Effector memory CD8-positive, alpha-beta T cell (primary cell): Measurements from ENCODE around the gene NPTX1.

Experiments used
- ATAC-seq: fragments of 150-1000 bp; cut with Tn5 transposase; replicated peaks from 2 replicates; pipeline ENCODE4 v1.10.0; 2021; ENCODE audit warnings: mild to moderate bottlenecking, moderate library complexity
- DNase-seq, 3 experiments: peaks; one replicate each; pipeline ENCODE4 v3.0.0; 2021
- H3K27ac Mint-ChIP-seq, 2 donors: one replicate each; pipeline ENCODE4 v1.8.0; 2022; ENCODE audit warnings: mild to moderate bottlenecking in 2 of 2, mixed read lengths in 2 of 2, moderate library complexity in 2 of 2
- H3K27me3 Mint-ChIP-seq, 2 donors: one replicate each; pipeline ENCODE4 v1.8.0; 2022; ENCODE audit warnings: mixed read lengths in 2 of 2
- H3K36me3 Mint-ChIP-seq: one replicate; pipeline ENCODE4 v1.8.0; 2022; ENCODE audit warnings: mild to moderate bottlenecking, moderate library complexity, mixed read lengths; ENCODE audit not compliant: insufficient read depth
- H3K4me1 Mint-ChIP-seq, 2 donors: one replicate each; pipeline ENCODE4 v1.8.0; 2022; ENCODE audit warnings: low read depth in 2 of 2, mixed read lengths in 2 of 2
- H3K4me3 Mint-ChIP-seq, 2 donors: one replicate each; pipeline ENCODE4 v1.8.0; 2022; ENCODE audit warnings: mild to moderate bottlenecking in 2 of 2, mixed read lengths in 2 of 2, moderate library complexity in 2 of 2
- H3K9me3 Mint-ChIP-seq, 2 donors: one replicate each; pipeline ENCODE4 v1.8.0; 2022; ENCODE audit warnings: mixed read lengths in 2 of 2

The NPTX1 gene

GRCh38 chr17:80480248-80480647, 3.8 kb upstream of the NPTX1 start:
- ATAC-seq: no peak
- no peak overlapping the region for H3K4me3 Mint-ChIP-seq
- no peaks in the 10 kb centered on the region for H3K9me3 Mint-ChIP-seq

DNA sequence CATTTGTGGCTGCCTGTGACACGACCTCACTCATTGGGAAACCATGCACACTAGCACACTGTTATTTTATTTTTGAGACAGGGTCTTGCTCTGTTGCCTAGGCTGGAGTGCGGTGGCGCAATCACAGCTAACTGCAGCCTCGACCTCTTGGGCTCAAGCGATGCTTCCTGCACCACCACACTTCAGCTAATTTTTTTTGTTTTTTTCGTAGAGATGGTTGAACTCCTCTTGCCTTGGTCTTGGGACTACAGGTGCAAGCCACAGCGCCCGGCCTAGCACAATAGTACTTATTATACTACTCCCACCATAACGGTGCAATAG, 2.8 kb upstream of the NPTX1 start:
- ATAC-seq (no peak), DNase-seq (no peak)
- H3K27ac Mint-ChIP-seq: no peak overlapping the region
- H3K4me3 Mint-ChIP-seq: peak overlapping the region in 1 of 2 donors; percentile 57
- H3K4me1 Mint-ChIP-seq: peaks cover 8 to 11% of the 10 kb centered on the region in 2 donors
- no peaks in the 10 kb centered on the region for H3K36me3 Mint-ChIP-seq
- H3K27me3 Mint-ChIP-seq: peaks cover 45 to 68% of the 10 kb centered on the region in 2 donors
- no peaks in the 10 kb centered on the region for H3K9me3 Mint-ChIP-seq

More at GRCh38 chr17:80480248-80480647, 3.8 kb upstream of the NPTX1 start:
- peaks cover 38 to 61% of the 10 kb centered on the region in 2 donors for H3K27me3 Mint-ChIP-seq
- H3K27ac Mint-ChIP-seq: no peak overlapping the region
- H3K4me1 Mint-ChIP-seq: peaks cover 0 to 3% of the 10 kb centered on the region in 2 donors
- DNase-seq: no peak
- no peaks in the 10 kb centered on the region for H3K36me3 Mint-ChIP-seq

GRCh38 chr17:80478487-80479245, 2.3 kb upstream of the NPTX1 start:
- Mint-ChIP-seq H3K4me3 (peak overlapping the region in 1 of 2 donors; percentile 57), H3K9me3 (no peaks in the 10 kb centered on the region), H3K27ac (no peak overlapping the region), H3K36me3 (no peaks in the 10 kb centered on the region), H3K27me3 (peaks cover 48 to 72% of the 10 kb centered on the region in 2 donors), H3K4me1 (peaks cover 8 to 11% of the 10 kb centered on the region in 2 donors)
- ATAC-seq (no peak), DNase-seq (no peak)

GRCh38 chr17:80477647-80478478, 1.5 kb upstream of the NPTX1 start:
- Mint-ChIP-seq H3K36me3 (no peaks in the 10 kb centered on the region), H3K4me1 (peaks cover 8 to 11% of the 10 kb centered on the region in 2 donors), H3K27me3 (peaks cover 51 to 72% of the 10 kb centered on the region in 2 donors), H3K27ac (no peak overlapping the region), H3K4me3 (no peak overlapping the region), H3K9me3 (no peaks in the 10 kb centered on the region)
- ATAC-seq (no peak), DNase-seq (no peak)

DNA sequence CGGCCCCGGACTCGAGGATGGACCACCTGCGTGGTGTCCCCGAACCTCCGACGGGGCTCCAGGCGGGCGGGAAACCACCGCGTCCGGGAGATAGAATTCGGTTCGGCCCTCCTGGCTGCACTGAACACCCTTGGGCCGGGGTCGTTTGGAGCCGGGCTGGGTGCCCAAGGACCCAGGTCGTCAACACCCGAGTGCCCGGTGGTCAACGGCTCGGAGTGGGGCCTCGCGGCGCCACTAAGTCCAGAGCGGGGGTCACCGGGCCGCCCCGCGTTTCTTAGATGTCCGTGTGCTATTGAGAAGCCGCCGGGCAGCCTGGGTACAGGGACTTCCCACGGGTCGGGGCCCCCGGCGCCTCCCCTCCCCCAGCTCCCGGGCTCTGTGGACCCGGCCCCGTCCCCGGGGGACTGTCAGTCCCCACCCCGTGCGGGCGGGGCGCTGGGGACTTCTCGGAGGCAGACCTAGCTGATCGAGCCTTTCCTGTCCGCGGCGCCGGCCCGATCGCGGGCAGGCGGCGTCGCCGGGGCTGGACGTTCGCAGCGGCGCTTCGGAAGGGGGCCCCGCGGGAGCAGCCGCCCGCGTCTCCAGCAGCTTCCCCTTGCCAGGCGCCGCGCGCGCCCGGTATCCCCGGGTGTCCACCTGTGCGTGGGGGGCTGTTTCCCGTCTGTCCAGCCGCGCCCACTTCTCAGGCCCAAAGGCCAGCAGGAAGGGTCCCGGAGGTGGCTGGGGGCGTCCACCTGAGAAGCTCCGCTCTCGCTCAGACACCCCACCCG, 655 bp upstream of the NPTX1 start:
- ATAC-seq (no peak), DNase-seq (no peak)
- H3K9me3 Mint-ChIP-seq: no peaks in the 10 kb centered on the region
- H3K27ac Mint-ChIP-seq: no peak overlapping the region
- H3K4me3 Mint-ChIP-seq: peak overlapping the region in 1 of 2 donors; percentile 6
- H3K27me3 Mint-ChIP-seq: peaks cover 48 to 72% of the 10 kb centered on the region in 2 donors
- H3K4me1 Mint-ChIP-seq: peaks cover 12 to 15% of the 10 kb centered on the region in 2 donors
- H3K36me3 Mint-ChIP-seq: peaks cover 3% of the 10 kb centered on the region

GRCh38 chr17:80474961-80475909, 1.2 kb downstream of the NPTX1 start:
- H3K4me1 Mint-ChIP-seq: peaks cover 21 to 26% of the 10 kb centered on the region in 2 donors
- DNase-seq (no peak), ATAC-seq (no peak)
- peaks cover 52 to 72% of the 10 kb centered on the region in 2 donors for H3K27me3 Mint-ChIP-seq
- no peak overlapping the region for H3K27ac Mint-ChIP-seq
- H3K9me3 Mint-ChIP-seq: no peaks in the 10 kb centered on the region
- H3K36me3 Mint-ChIP-seq: peaks cover 3% of the 10 kb centered on the region
- peak overlapping the region; percentile 73 to 75 for H3K4me3 Mint-ChIP-seq

DNA sequence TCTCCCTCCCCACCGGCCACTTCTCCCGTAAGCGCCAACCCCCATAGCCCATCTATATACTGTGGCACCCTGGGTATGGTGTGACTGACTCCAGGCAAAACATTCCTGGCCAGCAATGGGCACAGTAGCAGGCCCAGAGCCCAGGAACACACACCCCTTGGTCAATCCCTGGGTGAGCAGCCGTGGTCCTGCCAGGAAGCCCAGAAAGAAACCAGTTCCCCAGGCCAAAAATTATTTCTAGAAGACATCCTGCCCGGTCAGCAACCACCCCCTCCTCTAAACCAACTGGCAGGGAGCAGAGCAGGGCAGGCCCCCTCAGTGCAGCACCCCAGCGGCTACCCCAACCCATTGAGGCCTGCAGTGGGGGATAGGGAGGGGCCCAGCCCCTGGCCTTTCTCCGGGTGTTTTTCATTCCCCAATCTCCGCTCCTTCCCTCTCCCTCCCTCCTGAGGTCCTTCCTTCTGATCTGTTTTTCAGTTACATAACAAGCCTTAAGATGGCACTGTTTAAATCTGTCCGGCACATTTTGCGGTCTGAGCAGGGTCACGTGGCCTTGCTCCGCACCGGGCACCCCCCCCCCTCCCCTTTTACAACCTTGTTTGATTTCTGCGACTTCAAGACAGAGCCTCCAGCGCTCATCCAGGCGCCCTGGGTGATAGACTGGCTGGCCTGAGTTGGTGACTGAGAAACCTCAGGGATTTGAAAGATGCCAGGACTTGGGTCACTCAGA, 2.0 kb downstream of the NPTX1 start:
- H3K4me3 Mint-ChIP-seq: peak overlapping the region; percentile 73 to 75
- H3K9me3 Mint-ChIP-seq: no peaks in the 10 kb centered on the region
- peaks cover 45 to 72% of the 10 kb centered on the region in 2 donors for H3K27me3 Mint-ChIP-seq
- H3K27ac Mint-ChIP-seq: no peak overlapping the region
- peaks cover 3% of the 10 kb centered on the region for H3K36me3 Mint-ChIP-seq
- DNase-seq (no peak), ATAC-seq (no peak)
- peaks cover 21 to 26% of the 10 kb centered on the region in 2 donors for H3K4me1 Mint-ChIP-seq

DNA sequence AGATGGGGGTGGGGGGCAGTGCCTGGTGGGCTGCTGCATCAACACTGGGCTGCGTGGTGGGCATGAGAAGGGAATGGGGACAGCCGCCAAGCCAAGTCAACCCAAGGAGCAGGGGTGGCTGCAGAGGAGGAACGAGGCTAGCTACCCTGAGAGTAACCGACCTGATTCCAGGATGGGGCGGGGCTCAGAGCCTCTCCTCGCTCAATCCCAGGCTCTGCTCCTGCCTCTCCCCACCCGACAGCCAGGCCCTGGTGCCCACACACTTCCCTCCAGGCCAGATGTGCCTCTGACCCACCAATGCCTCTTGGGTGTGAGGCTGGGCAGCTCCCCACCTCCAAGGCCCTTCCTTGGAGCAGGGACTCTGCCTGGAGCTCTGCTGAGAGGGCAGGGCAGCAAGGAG, 2.7 kb downstream of the NPTX1 start:
- Mint-ChIP-seq H3K27ac (no peak overlapping the region), H3K4me1 (peaks cover 21 to 26% of the 10 kb centered on the region in 2 donors), H3K36me3 (peaks cover 3% of the 10 kb centered on the region), H3K9me3 (no peaks in the 10 kb centered on the region), H3K4me3 (no peak overlapping the region), H3K27me3 (peaks cover 44 to 72% of the 10 kb centered on the region in 2 donors)
- DNase-seq (no peak), ATAC-seq (no peak)

- ATAC-seq (no peak), DNase-seq (no peak)
- Mint-ChIP-seq H3K36me3 (peaks cover 3% of the 10 kb centered on the region), H3K9me3 (no peaks in the 10 kb centered on the region), H3K4me1 (peaks cover 21 to 28% of the 10 kb centered on the region in 2 donors), H3K27ac (no peak overlapping the region), H3K27me3 (peaks cover 51 to 79% of the 10 kb centered on the region in 2 donors), H3K4me3 (no peak overlapping the region)
Measured at GRCh38 chr17:80472996-80473395, 3.4 kb downstream of the NPTX1 start.

- peaks cover 61 to 90% of the 10 kb centered on the region in 2 donors for H3K27me3 Mint-ChIP-seq
- peak overlapping the region; percentile 87 to 88 for H3K27ac Mint-ChIP-seq
- peak; percentile 92 for ATAC-seq
Measured at GRCh38 chr17:80471922-80472321, 4.5 kb downstream of the NPTX1 start.

GRCh38 chr17:80470603-80471002, 5.8 kb downstream of the NPTX1 start:
- no peak for DNase-seq
- ATAC-seq: no peak
- Mint-ChIP-seq H3K27me3 (peaks cover 68 to 100% of the 10 kb centered on the region in 2 donors), H3K4me3 (no peak overlapping the region), H3K36me3 (peaks cover 3% of the 10 kb centered on the region), H3K27ac (no peak overlapping the region), H3K4me1 (peaks cover 21 to 28% of the 10 kb centered on the region in 2 donors), H3K9me3 (no peaks in the 10 kb centered on the region)

More at GRCh38 chr17:80471922-80472321, 4.5 kb downstream of the NPTX1 start:
- H3K36me3 Mint-ChIP-seq: peaks cover 3% of the 10 kb centered on the region
- DNase-seq: peak; percentile 36 to 49 (median 48)
- peaks cover 21 to 28% of the 10 kb centered on the region in 2 donors for H3K4me1 Mint-ChIP-seq
- no peaks in the 10 kb centered on the region for H3K9me3 Mint-ChIP-seq
- peak overlapping the region; percentile 53 to 61 for H3K4me3 Mint-ChIP-seq

GRCh38 chr17:80469667-80470066, 6.7 kb downstream of the NPTX1 start:
- peaks cover 3% of the 10 kb centered on the region for H3K36me3 Mint-ChIP-seq
- DNase-seq: no peak
- peaks cover 17 to 20% of the 10 kb centered on the region in 2 donors for H3K4me1 Mint-ChIP-seq
- no peak overlapping the region for H3K4me3 Mint-ChIP-seq
- H3K9me3 Mint-ChIP-seq: no peaks in the 10 kb centered on the region
- peaks cover 73 to 100% of the 10 kb centered on the region in 2 donors for H3K27me3 Mint-ChIP-seq
- no peak for ATAC-seq
- H3K27ac Mint-ChIP-seq: no peak overlapping the region
